ENCODE results near the gene PHLDA3. TPM values are rescaled to one million over a fixed set of nuclear protein-coding genes. Genes with fewer than 3 reads are reported as not detected.

PHLDA3 gene
- total and polyA plus RNA-seq, 2 of the 4 experiments (the other 2 are of a cell fraction), result 41.6 to 102 TPM

- peak overlapping the region; percentile 26 for H2AFZ ChIP-seq (replicated peaks; ENCODE audit: low read length, poor library complexity)
- no peak overlapping the region for H3K4me2 ChIP-seq (ENCODE audit: low read depth, low read length)
- H2AK9ac ChIP-seq (replicated peaks; ENCODE audit: low read depth, low read length, poor library complexity), result no peak overlapping the region
- dilution Hi-C loops (cut with HindIII; ENCODE audit: low sequenced_read_pairs, unreplicated experiment) (no loop called here), in situ Hi-C loops (cut with MboI; ENCODE audit: low sequenced_read_pairs) (loop anchor here (10.0 kb wide), 1 partner anchor 65 kb away; no protein-coding TSS in a partner anchor), intact Hi-C loops (cut with micrococcal nuclease) (loop anchor here (5.0 kb wide), 1 partner anchor 42 kb away; the partner anchor contains the start of gene PHLDA3)
- peak overlapping the region; percentile 43; the same call in 1 of the 2 replicates for H4K5ac ChIP-seq (ENCODE audit: low read depth, low read length)
- peak overlapping the region; percentile 94 for H2BK5ac ChIP-seq (ENCODE audit: low read depth, low read length, poor library complexity, severe bottlenecking)
- H2BK15ac ChIP-seq (ENCODE audit: low read depth, low read length), result peak overlapping the region; percentile 23
- CTCF ChIA-PET, result no interaction called here
- H3K4me1 ChIP-seq (ENCODE audit: control insufficient read depth, insufficient read depth, low read length), result peaks cover 28% of the 10 kb centered on the region
- BruUV-seq (replicated peaks), result no TSS peak
- peak overlapping the region; percentile 82 for H3K14ac ChIP-seq (replicated peaks; ENCODE audit: low read depth, low read length)
- no peak overlapping the region for H3K4me3 ChIP-seq (ENCODE audit: insufficient read depth, low read depth, low read length)
- no peak overlapping the region for H3K9ac ChIP-seq (ENCODE audit: low read depth, low read length)
- ATAC-seq (ENCODE audit: low read depth), result no peak
- peak overlapping the region; percentile 50 for H3K18ac ChIP-seq (ENCODE audit: low read depth, low read length)
- H3K56ac ChIP-seq (ENCODE audit: extremely low read depth, insufficient read depth, low read length), result no peak overlapping the region
- peaks cover 2% of the 10 kb centered on the region; the same call in 1 of the 2 replicates for H3K36me3 ChIP-seq (ENCODE audit: control insufficient read depth, insufficient read depth, low read length)
- H4K20me1 ChIP-seq (ENCODE audit: insufficient read depth, low read length), result peaks cover 14% of the 10 kb centered on the region
- H3K27me3 ChIP-seq (ENCODE audit: control insufficient read depth, insufficient read depth, low read length), result no peaks in the 10 kb centered on the region
- no peaks in the 10 kb centered on the region for H3K9me3 ChIP-seq (ENCODE audit: control insufficient read depth, insufficient read depth, low read length)
- peak overlapping the region in 1 of 2 experiments; percentile 53; a peak in 2 of 4 replicates for H4K8ac ChIP-seq (ENCODE audit: low read depth in 2 of 2, low read length in 2 of 2)
- peak overlapping the region; percentile 83 for H2AK5ac ChIP-seq (ENCODE audit: low read depth, low read length)
- POLR2A ChIA-PET (ENCODE audit: unreplicated experiment), result interaction anchor here (2.3 kb wide), 1 partner anchor 41 kb away, joined by 7 read pairs; the partner anchor contains the start of gene PHLDA3
- peak overlapping the region; percentile 68 for H2BK120ac ChIP-seq (ENCODE audit: low read depth, low read length)
- H3K27ac ChIP-seq (ENCODE audit: insufficient read depth, low read length), result no peak overlapping the region
- no peak for DNase-seq
- H3K23ac ChIP-seq (ENCODE audit: low read depth, low read length), result peak overlapping the region; percentile 40
- peak overlapping the region; percentile 74 for H3K4ac ChIP-seq (ENCODE audit: low read depth, low read length)
- WGBS, 2 experiments (ENCODE audit: extremely low coverage in 2 of 2, insufficient read length in 1 of 2), result no CpG with 5 or more reads among the region's 2 CpGs
- TF ChIP-seq MXI1 (IDR thresholded peaks at IDR 0.05; ENCODE audit: borderline replicate concordance, low read depth, low read length) (no peak), RCOR1 (IDR thresholded peaks at IDR 0.05; ENCODE audit: insufficient replicate concordance, low read length) (no peak), ELK1 (IDR thresholded peaks at IDR 0.05; ENCODE audit: borderline replicate concordance, low read depth, low read length) (no peak), MAFK (IDR thresholded peaks at IDR 0.05; ENCODE audit: low read depth, low read length) (no peak), CTCF (conservative IDR thresholded peaks at IDR 0.05; ENCODE audit: low read depth, low read length) (no peak), BHLHE40 (IDR thresholded peaks at IDR 0.05; ENCODE audit: low read depth, low read length) (no peak), RFX5 (IDR thresholded peaks at IDR 0.05; ENCODE audit: low read depth, low read length) (no peak), CHD1 (IDR thresholded peaks at IDR 0.05; ENCODE audit: low read depth, low read length) (no peak), SMC3 (IDR thresholded peaks at IDR 0.05; ENCODE audit: low read depth, low read length) (no peak), FOS (IDR thresholded peaks at IDR 0.05; ENCODE audit: low read depth, low read length) (no peak), NFE2L2 (IDR thresholded peaks at IDR 0.05; ENCODE audit: low read depth, low read length) (no peak), POLR2A (IDR thresholded peaks at IDR 0.05; ENCODE audit: low read depth, low read length) (no peak), RAD21 (IDR thresholded peaks at IDR 0.05; ENCODE audit: low read length) (no peak)
- TF ChIP-seq, protein P1, sequence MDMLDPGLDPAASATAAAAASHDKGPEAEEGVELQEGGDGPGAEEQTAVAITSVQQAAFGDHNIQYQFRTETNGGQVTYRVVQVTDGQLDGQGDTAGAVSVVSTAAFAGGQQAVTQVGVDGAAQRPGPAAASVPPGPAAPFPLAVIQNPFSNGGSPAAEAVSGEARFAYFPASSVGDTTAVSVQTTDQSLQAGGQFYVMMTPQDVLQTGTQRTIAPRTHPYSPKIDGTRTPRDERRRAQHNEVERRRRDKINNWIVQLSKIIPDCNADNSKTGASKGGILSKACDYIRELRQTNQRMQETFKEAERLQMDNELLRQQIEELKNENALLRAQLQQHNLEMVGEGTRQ (IDR thresholded peaks at IDR 0.05; ENCODE audit: low read depth, low read length), result no peak
- H4K91ac ChIP-seq (ENCODE audit: insufficient read depth, low read depth, low read length), result peak overlapping the region; percentile 31; the same call in 1 of the 2 replicates
- peaks cover 19% of the 10 kb centered on the region for H3K9me1 ChIP-seq (ENCODE audit: insufficient read depth, low read length)
- H2BK20ac ChIP-seq (ENCODE audit: low read depth, low read length), result peak overlapping the region; percentile 87
- peaks cover 7 to 24% of the 10 kb centered on the region in 2 experiments; a peak in 2 of 4 replicates for H3K79me1 ChIP-seq (ENCODE audit: low read depth in 1 of 2, low read length in 2 of 2)
Observed at GRCh38 chr1:201509601-201510374, 40.8 kb upstream of the PHLDA3 start.
